ENCODE measurements around the gene ANO4.

The ANO4 gene

DNA sequence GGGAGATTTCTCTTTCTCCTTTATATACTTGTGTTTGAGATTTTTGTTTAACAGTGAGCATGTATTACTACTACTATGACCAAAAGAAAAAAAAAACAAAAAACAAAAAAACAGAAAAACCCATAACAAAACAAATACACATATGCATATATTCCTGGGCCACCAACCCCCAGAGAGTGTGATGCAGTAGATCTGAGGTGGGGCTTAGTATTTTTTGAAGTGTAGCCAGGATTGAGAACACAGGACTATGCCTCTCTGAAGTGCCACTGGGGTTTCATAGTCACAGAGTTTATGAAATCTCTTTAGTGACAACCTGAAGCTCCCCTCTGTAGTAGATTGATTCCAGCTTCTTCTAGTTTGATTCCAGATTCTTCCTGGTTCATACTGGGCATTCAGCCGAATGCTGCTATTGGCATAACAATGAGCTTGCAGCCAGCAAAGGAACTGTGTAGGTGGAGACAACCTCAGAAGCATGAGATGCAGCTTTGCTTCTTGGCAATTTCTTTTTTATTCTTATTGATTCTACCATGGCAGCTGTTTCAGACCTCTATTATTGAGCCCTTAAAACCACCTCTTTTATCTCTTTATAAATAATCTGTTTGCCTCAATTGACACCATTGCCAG is 15.5 kb upstream of the ANO4 start:
- Histone ChIP-seq H3K4me3 (IDR thresholded peaks at IDR 0.05; ENCODE audit: insufficient read depth, low read depth, low read length) (no peak overlapping the region), H3K9ac (no peak overlapping the region), H2AFZ (ENCODE audit: low read depth) (no peak overlapping the region), H3K79me2 (ENCODE audit: insufficient read depth, low read depth) (no peaks in the 10 kb centered on the region), H4K20me1 (ENCODE audit: insufficient read depth) (no peaks in the 10 kb centered on the region), H3K27me3 (ENCODE audit: insufficient read depth, low read depth) (no peaks in the 10 kb centered on the region), H3K4me2 (no peak overlapping the region), H3K36me3 (ENCODE audit: insufficient read depth) (no peaks in the 10 kb centered on the region), H3K4me1 (ENCODE audit: low read depth, poor library complexity, severe bottlenecking) (no peaks in the 10 kb centered on the region), H3K27ac (no peak overlapping the region)
- no peak for TF ChIP-seq CTCF (conservative IDR thresholded peaks at IDR 0.05; ENCODE audit: low read depth, low read length)

GRCh38 chr12:100789146-100789545 is 5.4 kb upstream of the ANO4 start:
- H3K36me3 ChIP-seq (ENCODE audit: insufficient read depth) = no peaks in the 10 kb centered on the region
- no peaks in the 10 kb centered on the region for H4K20me1 ChIP-seq (ENCODE audit: insufficient read depth)
- H2AFZ ChIP-seq (ENCODE audit: low read depth) = no peak overlapping the region
- no peak overlapping the region for H3K9ac ChIP-seq
- H3K4me2 ChIP-seq = no peak overlapping the region
- H3K27ac ChIP-seq = no peak overlapping the region
- H3K27me3 ChIP-seq (ENCODE audit: insufficient read depth, low read depth) = no peaks in the 10 kb centered on the region
- no peaks in the 10 kb centered on the region for H3K79me2 ChIP-seq (ENCODE audit: insufficient read depth, low read depth)
- H3K4me1 ChIP-seq (ENCODE audit: low read depth, poor library complexity, severe bottlenecking) = no peaks in the 10 kb centered on the region
- no peak for TF ChIP-seq CTCF (conservative IDR thresholded peaks at IDR 0.05; ENCODE audit: low read depth, low read length)
- no peak overlapping the region for H3K4me3 ChIP-seq (IDR thresholded peaks at IDR 0.05; ENCODE audit: insufficient read depth, low read depth, low read length)

DNA sequence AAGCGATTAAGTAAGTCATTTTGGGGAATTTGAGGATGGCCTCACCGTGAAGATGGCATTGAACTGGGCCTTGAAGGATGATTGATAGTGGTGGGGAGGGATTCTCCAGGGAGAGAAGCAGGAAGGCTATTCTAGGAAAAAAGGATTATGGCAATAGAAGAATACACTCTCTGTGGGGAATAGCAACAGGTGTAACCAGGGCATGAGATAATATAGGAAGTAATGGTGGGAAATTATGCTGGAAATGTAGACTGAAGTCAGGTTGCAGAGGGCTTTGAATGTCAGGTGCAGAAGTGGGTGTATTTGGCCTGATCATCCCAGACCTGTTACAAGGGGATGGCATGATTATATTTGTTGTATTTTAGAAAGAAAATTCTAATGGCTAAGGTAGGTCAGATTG is 4.6 kb upstream of the ANO4 start:
- no peak for TF ChIP-seq CTCF (conservative IDR thresholded peaks at IDR 0.05; ENCODE audit: low read depth, low read length)
- H3K27ac ChIP-seq = no peak overlapping the region
- no peaks in the 10 kb centered on the region for H3K27me3 ChIP-seq (ENCODE audit: insufficient read depth, low read depth)
- H3K79me2 ChIP-seq (ENCODE audit: insufficient read depth, low read depth) = no peaks in the 10 kb centered on the region
- H3K4me3 ChIP-seq (IDR thresholded peaks at IDR 0.05; ENCODE audit: insufficient read depth, low read depth, low read length) = no peak overlapping the region
- H3K36me3 ChIP-seq (ENCODE audit: insufficient read depth) = no peaks in the 10 kb centered on the region
- no peaks in the 10 kb centered on the region for H4K20me1 ChIP-seq (ENCODE audit: insufficient read depth)
- no peak overlapping the region for H2AFZ ChIP-seq (ENCODE audit: low read depth)
- H3K4me1 ChIP-seq (ENCODE audit: low read depth, poor library complexity, severe bottlenecking) = peaks cover 5% of the 10 kb centered on the region
- H3K4me2 ChIP-seq = no peak overlapping the region
- H3K9ac ChIP-seq = no peak overlapping the region

GRCh38 chr12:100790552-100790951 is 4.0 kb upstream of the ANO4 start:
- H2AFZ ChIP-seq (ENCODE audit: low read depth) = no peak overlapping the region
- no peak for TF ChIP-seq CTCF (conservative IDR thresholded peaks at IDR 0.05; ENCODE audit: low read depth, low read length)
- H3K27me3 ChIP-seq (ENCODE audit: insufficient read depth, low read depth) = no peaks in the 10 kb centered on the region
- no peaks in the 10 kb centered on the region for H3K36me3 ChIP-seq (ENCODE audit: insufficient read depth)
- H4K20me1 ChIP-seq (ENCODE audit: insufficient read depth) = no peaks in the 10 kb centered on the region
- no peak overlapping the region for H3K27ac ChIP-seq
- no peaks in the 10 kb centered on the region for H3K79me2 ChIP-seq (ENCODE audit: insufficient read depth, low read depth)
- H3K4me3 ChIP-seq (IDR thresholded peaks at IDR 0.05; ENCODE audit: insufficient read depth, low read depth, low read length) = no peak overlapping the region
- no peak overlapping the region for H3K4me2 ChIP-seq
- no peak overlapping the region for H3K9ac ChIP-seq
- H3K4me1 ChIP-seq (ENCODE audit: low read depth, poor library complexity, severe bottlenecking) = peaks cover 10% of the 10 kb centered on the region
